Adrenal gland (tissue), 5 donors: ENCODE data around the gene ACP4.

Experiments
- POLR2A ChIP-seq, 2 donors: fragments of 450-650 bp; IDR thresholded peaks; one replicate each; pipeline ENCODE4 v1.6.1; 2017; ENCODE audit warnings: antibody characterized with exemption in 2 of 2, mild to moderate bottlenecking in 2 of 2, moderate library complexity in 1 of 2
- TF ChIP-seq, protein P1 (sequence below), 6 experiments: fragments of 450-650 bp in 4 of 6; fragments of 200-600 bp in 2 of 6; sonication (generic) in 1 of 6; IDR thresholded peaks; 1 replicate in 5 of 6; 2 replicates in 1 of 6; pipeline versions ENCODE4 v1.5.1 to v1.8.0; 2016 to 2021; ENCODE audit warnings: antibody characterized with exemption in 6 of 6, mild to moderate bottlenecking in 2 of 6, moderate library complexity in 1 of 6
- donor health status: DM: no; HTN: no; CAD: no.

DNA sequence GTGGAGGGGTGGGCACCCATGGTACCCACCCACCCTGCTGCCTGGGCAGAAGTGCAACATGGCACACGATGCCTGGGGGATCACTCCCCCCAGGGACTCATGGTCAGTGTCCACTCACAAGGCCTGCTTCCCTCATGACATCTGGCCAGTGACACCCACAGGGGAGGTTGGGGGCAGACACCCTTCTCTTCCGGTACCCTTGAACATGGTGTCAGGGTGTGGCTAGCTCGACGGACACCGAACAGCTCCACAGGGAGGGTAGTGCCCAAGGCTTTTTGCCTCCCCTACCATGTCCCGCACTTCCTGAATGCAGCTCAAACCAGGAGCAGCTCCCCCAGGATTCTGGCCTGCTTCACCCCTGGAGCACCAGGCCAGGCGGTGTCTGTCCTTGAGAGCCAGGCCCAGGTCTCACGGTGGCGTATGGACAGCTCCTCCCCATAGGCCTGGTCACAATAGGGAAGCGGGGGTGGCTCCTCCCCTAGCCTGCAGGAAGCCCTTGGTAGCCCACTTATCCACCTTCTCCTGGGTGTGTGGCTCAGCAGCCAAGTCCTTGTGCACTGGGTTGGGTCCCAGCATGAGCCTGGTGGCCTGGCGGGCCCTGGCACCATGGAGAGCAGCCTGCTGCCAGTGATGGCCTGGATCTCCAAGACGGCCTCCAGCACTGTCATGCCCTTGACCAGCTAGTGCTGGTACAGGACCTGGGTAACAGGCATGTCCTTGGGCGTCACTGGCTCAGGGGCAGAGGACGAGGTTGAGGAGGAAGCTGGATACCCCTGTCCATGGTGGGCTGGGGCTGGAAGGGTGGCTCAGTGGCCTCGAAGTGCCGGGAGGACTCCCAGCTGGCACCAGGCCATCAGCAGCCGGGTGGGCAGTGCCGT, 7.8 kb downstream of the ACP4 start:
- TF ChIP-seq, protein P1, sequence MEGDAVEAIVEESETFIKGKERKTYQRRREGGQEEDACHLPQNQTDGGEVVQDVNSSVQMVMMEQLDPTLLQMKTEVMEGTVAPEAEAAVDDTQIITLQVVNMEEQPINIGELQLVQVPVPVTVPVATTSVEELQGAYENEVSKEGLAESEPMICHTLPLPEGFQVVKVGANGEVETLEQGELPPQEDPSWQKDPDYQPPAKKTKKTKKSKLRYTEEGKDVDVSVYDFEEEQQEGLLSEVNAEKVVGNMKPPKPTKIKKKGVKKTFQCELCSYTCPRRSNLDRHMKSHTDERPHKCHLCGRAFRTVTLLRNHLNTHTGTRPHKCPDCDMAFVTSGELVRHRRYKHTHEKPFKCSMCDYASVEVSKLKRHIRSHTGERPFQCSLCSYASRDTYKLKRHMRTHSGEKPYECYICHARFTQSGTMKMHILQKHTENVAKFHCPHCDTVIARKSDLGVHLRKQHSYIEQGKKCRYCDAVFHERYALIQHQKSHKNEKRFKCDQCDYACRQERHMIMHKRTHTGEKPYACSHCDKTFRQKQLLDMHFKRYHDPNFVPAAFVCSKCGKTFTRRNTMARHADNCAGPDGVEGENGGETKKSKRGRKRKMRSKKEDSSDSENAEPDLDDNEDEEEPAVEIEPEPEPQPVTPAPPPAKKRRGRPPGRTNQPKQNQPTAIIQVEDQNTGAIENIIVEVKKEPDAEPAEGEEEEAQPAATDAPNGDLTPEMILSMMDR (IDR thresholded peaks at IDR 0.05), result no peak
- no peak for TF ChIP-seq POLR2A (IDR thresholded peaks at IDR 0.05)
